Eye (tissue), 1 donor: ENCODE measurements around the gene GEMIN4.

Source experiments
- DNase-seq: peaks from one replicate; pipeline ENCODE4 v3.0.0-alpha.2; 2015

The GEMIN4 gene

DNA sequence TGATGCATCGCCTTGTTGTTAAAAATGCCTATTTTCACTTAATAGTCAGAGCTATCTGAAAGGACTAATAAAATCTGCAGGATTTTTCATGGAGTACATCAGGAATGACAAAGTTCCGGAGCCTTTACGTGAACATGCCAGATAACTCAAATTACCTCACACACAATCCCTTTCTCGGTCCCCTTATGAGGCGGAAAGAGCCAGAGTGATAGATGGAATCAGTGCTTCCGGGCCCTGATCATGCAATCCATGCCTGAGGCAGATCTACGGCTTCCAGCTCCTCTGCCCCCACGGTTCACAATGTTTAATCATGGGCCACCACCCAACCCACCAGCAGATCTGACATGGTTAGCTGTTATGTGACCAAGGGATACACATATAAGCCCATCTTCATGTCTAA is 54.4 kb downstream of the GEMIN4 start:
- DNase-seq = no peak

DNA sequence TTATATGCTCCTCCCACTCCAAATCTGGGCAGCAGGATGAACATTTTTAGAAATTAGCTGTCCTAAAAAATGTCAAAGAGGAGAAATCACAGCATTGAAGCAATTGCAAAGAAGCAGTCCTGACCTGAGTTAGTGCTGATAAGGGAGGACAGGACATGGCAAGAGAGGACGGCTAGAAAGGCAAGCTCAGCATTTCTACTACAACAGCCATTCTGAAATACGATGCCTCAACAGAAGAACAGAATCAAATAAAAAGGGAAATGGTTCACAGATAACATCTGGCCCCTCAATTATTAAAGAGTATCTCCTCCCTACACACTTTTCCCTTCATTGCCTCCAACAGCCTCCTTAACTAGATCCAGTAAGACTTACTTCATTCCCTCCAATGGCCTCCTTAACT is 55.7 kb downstream of the GEMIN4 start:
- DNase-seq = no peak
